Gastrocnemius medialis (tissue), 4 donors: Measurements from ENCODE around the gene PI16.

ENCODE experiments used
- POLR2A ChIP-seq, 2 donors: fragments of 450-650 bp; IDR thresholded peaks; one replicate each; pipeline ENCODE4 v1.6.1; 2017; ENCODE audit warnings: antibody characterized with exemption in 2 of 2, mild to moderate bottlenecking in 2 of 2, moderate library complexity in 2 of 2
- TF ChIP-seq, protein P1 (sequence below), 5 experiments: fragments of 450-650 bp in 3 of 5; fragments of 200-600 bp in 2 of 5; sonication (generic) in 2 of 5; IDR thresholded peaks in 4 of 5; conservative IDR thresholded peaks in 1 of 5; 1 replicate in 4 of 5; 2 replicates in 1 of 5; pipeline ENCODE4 v1.5.1; 2016 to 2019; ENCODE audit warnings: antibody characterized with exemption in 5 of 5, mild to moderate bottlenecking in 3 of 5, moderate library complexity in 3 of 5

DNA sequence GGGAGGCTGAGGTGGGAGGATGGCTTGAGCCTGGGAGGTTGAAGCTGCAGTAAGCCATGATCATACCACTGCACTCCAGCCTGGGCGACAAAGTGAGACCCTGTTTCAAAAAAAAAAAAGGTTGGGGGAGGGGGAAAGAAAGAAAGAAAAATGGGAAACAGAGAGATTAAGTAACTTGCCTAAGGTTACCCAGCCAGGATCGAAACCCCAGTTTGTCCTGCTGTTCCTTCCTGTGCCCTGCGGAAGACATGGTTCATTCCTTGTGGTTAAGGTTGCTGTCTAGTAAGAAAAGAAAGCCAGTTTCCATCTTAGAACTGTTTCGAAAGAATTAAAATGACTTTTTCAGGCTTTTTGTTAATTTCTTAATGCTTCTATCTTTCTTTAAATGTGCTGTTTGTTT is 38.9 kb upstream of the PI16 start:
- TF ChIP-seq, protein P1, sequence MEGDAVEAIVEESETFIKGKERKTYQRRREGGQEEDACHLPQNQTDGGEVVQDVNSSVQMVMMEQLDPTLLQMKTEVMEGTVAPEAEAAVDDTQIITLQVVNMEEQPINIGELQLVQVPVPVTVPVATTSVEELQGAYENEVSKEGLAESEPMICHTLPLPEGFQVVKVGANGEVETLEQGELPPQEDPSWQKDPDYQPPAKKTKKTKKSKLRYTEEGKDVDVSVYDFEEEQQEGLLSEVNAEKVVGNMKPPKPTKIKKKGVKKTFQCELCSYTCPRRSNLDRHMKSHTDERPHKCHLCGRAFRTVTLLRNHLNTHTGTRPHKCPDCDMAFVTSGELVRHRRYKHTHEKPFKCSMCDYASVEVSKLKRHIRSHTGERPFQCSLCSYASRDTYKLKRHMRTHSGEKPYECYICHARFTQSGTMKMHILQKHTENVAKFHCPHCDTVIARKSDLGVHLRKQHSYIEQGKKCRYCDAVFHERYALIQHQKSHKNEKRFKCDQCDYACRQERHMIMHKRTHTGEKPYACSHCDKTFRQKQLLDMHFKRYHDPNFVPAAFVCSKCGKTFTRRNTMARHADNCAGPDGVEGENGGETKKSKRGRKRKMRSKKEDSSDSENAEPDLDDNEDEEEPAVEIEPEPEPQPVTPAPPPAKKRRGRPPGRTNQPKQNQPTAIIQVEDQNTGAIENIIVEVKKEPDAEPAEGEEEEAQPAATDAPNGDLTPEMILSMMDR (IDR thresholded peaks at IDR 0.05 in 4 of 5, conservative IDR thresholded peaks at IDR 0.05 in 1 of 5): no peak
- no peak for TF ChIP-seq POLR2A (IDR thresholded peaks at IDR 0.05)
